GM21825 (cell line): ENCODE data around the gene TBCA.
"Not testable (repeated sequence)": the region's sequence is repeated elsewhere in the genome, so short reads cannot be mapped to it uniquely, and the experiment has no call there.

Experiments
- ATAC-seq: cut with Tn5 transposase; IDR thresholded peaks from one replicate; pipeline ENCODE4 v1.9.1; 2021; ENCODE audit warnings: mild to moderate bottlenecking, moderate library complexity; ENCODE audit not compliant: unreplicated experiment

TBCA gene

GRCh38 chr5:77773734-77774280 lies 2.3 kb downstream of the TBCA start:
- no peak for ATAC-seq

- ATAC-seq, result no peak
These were observed 3.4 kb downstream of the TBCA start for GRCh38 chr5:77772729-77773128.

DNA sequence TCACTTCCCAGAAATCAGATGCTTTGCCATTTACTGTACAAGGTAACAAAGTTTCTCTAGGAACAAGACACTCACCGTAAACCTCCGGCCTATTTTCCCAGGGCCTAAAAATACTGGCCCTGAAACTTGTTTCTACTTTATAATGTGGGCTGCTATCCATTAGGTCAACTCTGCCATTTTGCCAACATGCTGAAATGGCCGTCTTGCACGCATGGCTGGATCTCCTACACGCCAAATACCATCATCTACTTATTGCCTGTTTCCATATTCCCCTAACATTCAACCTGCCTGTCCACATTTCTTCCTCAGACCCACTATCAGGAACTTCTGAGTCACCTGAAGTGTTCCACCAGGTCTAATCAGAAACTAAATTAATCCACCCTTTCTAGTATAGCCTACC lies 4.7 kb downstream of the TBCA start:
- no peak for ATAC-seq

GRCh38 chr5:77770293-77771005 lies 5.7 kb downstream of the TBCA start:
- ATAC-seq, result no peak

GRCh38 chr5:77768978-77769377 lies 7.2 kb downstream of the TBCA start:
- ATAC-seq, result no peak

DNA sequence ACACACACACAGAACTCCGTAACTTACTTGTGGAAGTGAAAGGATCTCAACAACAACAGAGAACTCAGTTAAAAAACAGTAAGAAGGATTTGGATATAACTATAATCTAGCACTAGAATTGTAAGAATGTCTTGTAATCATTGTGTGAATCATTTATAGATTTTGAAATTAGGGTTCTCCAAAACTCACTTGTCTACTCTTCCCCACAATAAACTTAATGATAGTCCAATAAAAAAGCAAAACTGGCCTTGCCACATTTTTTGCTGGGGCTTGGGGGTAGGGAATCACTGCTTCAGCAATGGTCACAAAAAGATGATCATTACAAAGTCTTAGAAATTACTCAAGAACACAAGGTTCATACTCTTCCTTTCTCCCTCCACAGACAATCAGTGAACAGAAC lies 8.8 kb downstream of the TBCA start:
- ATAC-seq, result no peak

- no peak for ATAC-seq
These were observed 14.5 kb downstream of the TBCA start for GRCh38 chr5:77761606-77762005.

GRCh38 chr5:77758141-77758938 lies 17.8 kb downstream of the TBCA start:
- ATAC-seq, result no peak

DNA sequence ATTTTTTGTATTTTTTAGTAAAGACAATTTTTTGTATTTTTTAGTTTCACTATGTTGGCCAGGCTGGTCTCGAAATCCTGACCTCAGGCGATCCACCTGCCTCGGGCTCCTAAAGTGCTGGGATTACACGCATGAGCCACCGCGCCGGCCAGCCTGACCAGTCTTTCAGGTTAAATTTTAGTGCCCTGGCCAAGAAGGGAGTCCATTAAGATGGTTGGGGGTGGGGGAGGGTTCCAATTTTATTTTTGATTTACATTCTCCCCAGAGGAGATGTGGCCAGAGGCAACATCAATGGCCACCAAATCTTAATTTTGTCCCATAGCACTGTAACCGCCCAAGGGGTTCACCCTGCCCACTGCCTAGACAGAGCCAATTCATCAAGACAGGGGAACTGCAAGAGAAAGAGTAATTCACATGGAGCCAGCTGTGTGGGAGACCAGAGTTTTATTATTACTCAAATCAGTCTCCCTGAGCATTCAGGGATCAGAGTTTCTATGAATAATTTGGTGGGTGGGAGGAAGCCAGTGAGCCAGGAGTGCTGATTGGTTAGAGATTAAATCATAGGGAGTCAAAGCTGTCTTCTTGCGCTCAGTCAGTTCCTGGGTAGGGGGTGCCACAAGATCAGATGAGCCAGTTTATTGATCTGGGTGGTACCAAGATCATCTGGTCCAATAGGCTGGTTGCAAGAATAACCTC lies 24.7 kb downstream of the TBCA start:
- no peak for ATAC-seq

DNA sequence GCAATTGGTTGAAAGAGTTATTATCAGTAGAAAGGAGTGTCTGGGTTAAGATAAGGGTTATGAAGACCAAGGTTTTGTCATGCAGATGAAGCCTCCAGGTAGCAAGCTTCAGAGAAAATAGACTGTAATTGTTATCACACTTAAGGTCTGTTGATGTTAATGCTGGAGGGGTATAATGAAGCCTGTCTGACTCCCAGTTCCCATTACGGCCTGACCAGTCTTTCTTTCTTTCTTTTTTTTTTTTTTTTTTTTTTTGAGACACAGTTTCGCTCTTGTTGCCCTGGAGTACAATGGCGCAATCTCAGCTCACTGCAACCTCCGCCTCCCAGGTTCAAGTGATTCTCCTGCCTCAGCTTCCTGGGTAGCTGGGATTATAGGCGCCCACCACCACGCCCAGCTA lies 25.2 kb downstream of the TBCA start:
- ATAC-seq, result not testable (repeated sequence)

- ATAC-seq, result no peak
These were observed 28.0 kb downstream of the TBCA start for GRCh38 chr5:77748160-77748559.

- ATAC-seq, result no peak
These were observed 32.0 kb downstream of the TBCA start for GRCh38 chr5:77744116-77744515.

- no peak for ATAC-seq
These were observed 33.0 kb downstream of the TBCA start for GRCh38 chr5:77743181-77743580.

DNA sequence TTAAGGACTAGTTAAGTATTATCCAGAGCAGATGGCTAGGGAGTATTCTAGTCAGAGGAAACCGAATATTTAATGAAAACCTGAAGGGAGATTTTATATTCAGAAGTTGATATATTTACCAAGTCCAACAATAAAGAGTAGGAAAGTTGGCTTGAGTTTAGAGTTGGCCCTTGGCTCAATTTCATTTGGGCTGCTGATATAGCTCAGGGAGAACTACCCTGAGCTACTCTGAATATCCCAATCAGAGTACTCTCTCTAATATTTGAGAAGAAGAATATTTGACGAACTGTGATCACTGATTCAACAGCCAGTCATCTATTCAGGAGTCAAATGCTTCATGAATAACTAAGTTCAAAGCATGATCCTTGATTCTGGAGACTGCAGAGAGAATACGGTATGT lies 34.5 kb downstream of the TBCA start:
- ATAC-seq, result no peak

DNA sequence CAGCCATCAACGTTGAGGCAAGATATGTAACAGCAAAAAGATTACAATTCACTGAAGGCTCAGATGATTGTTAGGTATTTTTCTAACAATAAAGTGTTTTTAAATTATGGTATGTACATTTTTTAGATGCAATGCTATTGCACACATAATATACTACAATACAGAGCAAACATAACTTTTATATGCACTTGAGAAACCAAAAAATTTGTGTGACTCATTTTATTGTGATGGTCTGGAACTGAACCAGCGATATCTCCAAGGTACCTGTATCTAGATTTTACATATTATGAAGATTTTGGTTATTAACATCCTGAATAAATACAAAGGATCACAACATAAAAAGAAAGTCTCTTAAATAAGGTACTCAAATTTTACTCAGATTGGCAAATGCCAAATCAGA lies 41.3 kb downstream of the TBCA start:
- no peak for ATAC-seq

GRCh38 chr5:77733130-77733529 lies 43.0 kb downstream of the TBCA start:
- ATAC-seq, result no peak

DNA sequence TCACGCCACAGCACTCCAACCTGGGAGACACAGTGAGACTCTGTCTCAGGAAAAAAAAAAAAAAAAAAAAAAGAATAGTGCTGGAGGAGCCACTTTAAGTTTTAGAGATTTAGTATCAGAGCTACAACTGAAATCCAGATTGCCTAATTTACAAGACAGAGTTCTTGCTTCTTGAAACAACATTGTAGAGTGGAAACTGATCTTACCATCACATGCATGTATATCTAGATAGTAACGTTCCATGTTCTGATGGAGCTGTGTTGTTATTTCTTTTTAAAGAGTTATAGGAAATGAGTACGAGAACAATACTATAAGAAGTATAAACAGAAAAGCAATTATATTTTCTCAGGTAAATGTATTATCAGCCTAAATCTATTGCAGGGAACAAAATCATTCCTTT lies 48.9 kb downstream of the TBCA start:
- ATAC-seq, result no peak

- ATAC-seq, result no peak
These were observed 50.5 kb downstream of the TBCA start for GRCh38 chr5:77725616-77726015.

DNA sequence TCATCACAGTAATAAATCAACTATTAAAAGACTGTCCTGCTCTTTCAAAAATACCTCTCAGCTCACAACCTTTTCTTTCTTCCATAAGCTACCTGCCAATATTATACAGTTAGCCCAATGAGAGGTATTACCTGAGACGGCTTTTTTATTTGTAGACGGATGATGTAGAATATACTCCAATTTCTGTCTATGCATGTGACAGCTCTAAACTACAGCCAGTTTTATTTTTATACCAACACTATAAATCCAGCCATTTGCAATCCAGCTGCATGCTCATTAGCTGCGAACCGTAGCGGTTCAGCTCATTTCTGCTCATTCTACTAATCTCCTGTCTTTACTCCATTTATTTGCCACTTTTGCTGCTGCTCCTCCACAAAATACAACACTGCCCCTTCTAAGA lies 51.2 kb downstream of the TBCA start:
- no peak for ATAC-seq

- ATAC-seq, result no peak
These were observed 56.3 kb downstream of the TBCA start for GRCh38 chr5:77719666-77720363.
